GM18873 (cell line): Measurements from ENCODE around the gene CCDC201.

Experiments
- ATAC-seq: cut with Tn5 transposase; IDR thresholded peaks from one replicate; pipeline ENCODE4 v1.9.1; 2021; ENCODE audit warnings: mild to moderate bottlenecking, moderate library complexity, moderate number of reproducible peaks; ENCODE audit not compliant: unreplicated experiment, low FRiP score

CCDC201 gene

GRCh38 chr7:45893996-45894664 lies 21.2 kb upstream of the CCDC201 start:
- ATAC-seq = no peak

- ATAC-seq = no peak
Measured at GRCh38 chr7:45893374-45893995, 20.6 kb upstream of the CCDC201 start.

GRCh38 chr7:45892407-45893035 lies 19.6 kb upstream of the CCDC201 start:
- ATAC-seq = no peak

- no peak for ATAC-seq
Measured at GRCh38 chr7:45891462-45892402, 18.9 kb upstream of the CCDC201 start.

GRCh38 chr7:45890902-45891461 lies 18.1 kb upstream of the CCDC201 start:
- ATAC-seq = no peak

- no peak for ATAC-seq
Measured at GRCh38 chr7:45890125-45890901, 17.4 kb upstream of the CCDC201 start.

GRCh38 chr7:45889367-45890067 lies 16.6 kb upstream of the CCDC201 start:
- no peak for ATAC-seq

GRCh38 chr7:45888993-45889366 lies 16.1 kb upstream of the CCDC201 start:
- ATAC-seq = no peak

- no peak for ATAC-seq
Measured at GRCh38 chr7:45888185-45888992, 15.5 kb upstream of the CCDC201 start, which contains the start of gene IGFBP1. IGFBP1 (plus strand) TSS chr7:45888488; CDS start chr7:45888653, 165 bp downstream.

- no peak for ATAC-seq
Measured at GRCh38 chr7:45886931-45887667, 14.2 kb upstream of the CCDC201 start.

GRCh38 chr7:45885264-45885882 lies 12.5 kb upstream of the CCDC201 start:
- ATAC-seq = no peak

GRCh38 chr7:45884136-45884535 lies 11.3 kb upstream of the CCDC201 start:
- ATAC-seq = no peak

GRCh38 chr7:45882465-45882810 lies 9.6 kb upstream of the CCDC201 start:
- ATAC-seq = no peak

GRCh38 chr7:45881759-45882464 lies 9.0 kb upstream of the CCDC201 start:
- no peak for ATAC-seq

GRCh38 chr7:45881280-45881758 lies 8.4 kb upstream of the CCDC201 start:
- ATAC-seq = no peak

GRCh38 chr7:45880433-45880860 lies 7.6 kb upstream of the CCDC201 start:
- no peak for ATAC-seq
